ENCODE data around the gene IGF2BP2. TPM values are rescaled to one million over a fixed set of nuclear protein-coding genes. Genes with fewer than 3 reads are reported as not detected.
A peak's percentile ranks its signal among the peaks of the same experiment; 100 is the strongest.

The IGF2BP2 gene
- total and polyA plus RNA-seq, 10 donors = 1.1 to 21.1 (median 12.0) TPM

GRCh38 chr3:185637388-185637787 lies 187.5 kb downstream of the IGF2BP2 start:
- Histone ChIP-seq H3K36me3 (peaks cover 0 to 8% (median under 1%) of the 10 kb centered on the region in 6 donors), H3K4me1 (no peaks in the 10 kb centered on the region), H3K4me3 (no peak overlapping the region), H3K27me3 (replicated peaks in 1 of 7) (no peaks in the 10 kb centered on the region), H3K27ac (no peak overlapping the region), H3K9me3 (no peaks in the 10 kb centered on the region)
- intact Hi-C loops (cut with DNase I; ENCODE audit: low total_unique reads) = no loop called here
- no peak for DNase-seq
- TF ChIP-seq POLR2AphosphoS5 (IDR thresholded peaks at IDR 0.05) = no peak
- TF ChIP-seq POLR2A (IDR thresholded peaks at IDR 0.05) = no peak
- TF ChIP-seq, protein P1, sequence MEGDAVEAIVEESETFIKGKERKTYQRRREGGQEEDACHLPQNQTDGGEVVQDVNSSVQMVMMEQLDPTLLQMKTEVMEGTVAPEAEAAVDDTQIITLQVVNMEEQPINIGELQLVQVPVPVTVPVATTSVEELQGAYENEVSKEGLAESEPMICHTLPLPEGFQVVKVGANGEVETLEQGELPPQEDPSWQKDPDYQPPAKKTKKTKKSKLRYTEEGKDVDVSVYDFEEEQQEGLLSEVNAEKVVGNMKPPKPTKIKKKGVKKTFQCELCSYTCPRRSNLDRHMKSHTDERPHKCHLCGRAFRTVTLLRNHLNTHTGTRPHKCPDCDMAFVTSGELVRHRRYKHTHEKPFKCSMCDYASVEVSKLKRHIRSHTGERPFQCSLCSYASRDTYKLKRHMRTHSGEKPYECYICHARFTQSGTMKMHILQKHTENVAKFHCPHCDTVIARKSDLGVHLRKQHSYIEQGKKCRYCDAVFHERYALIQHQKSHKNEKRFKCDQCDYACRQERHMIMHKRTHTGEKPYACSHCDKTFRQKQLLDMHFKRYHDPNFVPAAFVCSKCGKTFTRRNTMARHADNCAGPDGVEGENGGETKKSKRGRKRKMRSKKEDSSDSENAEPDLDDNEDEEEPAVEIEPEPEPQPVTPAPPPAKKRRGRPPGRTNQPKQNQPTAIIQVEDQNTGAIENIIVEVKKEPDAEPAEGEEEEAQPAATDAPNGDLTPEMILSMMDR (IDR thresholded peaks at IDR 0.05 in 8 of 11, conservative IDR thresholded peaks at IDR 0.05 in 3 of 11) = no peak
- WGBS, 5 donors = 56 to 86% (median 64%) methylated on average over 3 of the region's 3 CpGs

DNA sequence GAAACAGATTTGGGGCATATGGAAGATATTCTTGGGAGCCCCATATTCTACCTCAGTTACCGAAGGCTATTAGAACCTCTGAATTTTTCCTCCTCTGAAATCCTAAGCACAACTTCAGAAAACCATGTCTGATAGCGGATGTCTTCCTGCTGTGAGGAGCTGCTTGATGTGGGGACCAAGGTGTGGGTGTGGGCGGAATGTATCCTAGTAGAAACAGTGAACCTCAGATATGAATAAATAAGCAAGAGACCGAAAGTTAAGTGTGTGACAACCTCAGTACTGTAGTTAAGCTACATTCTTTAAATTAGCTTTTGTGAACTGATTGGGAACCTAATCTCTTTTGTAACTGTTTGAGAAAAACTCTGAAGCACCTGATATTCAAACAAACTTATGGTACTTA lies 191.8 kb downstream of the IGF2BP2 start:
- intact Hi-C loops (cut with DNase I; ENCODE audit: low total_unique reads) = no loop called here
- TF ChIP-seq POLR2A (IDR thresholded peaks at IDR 0.05) = no peak
- TF ChIP-seq, protein P1 (IDR thresholded peaks at IDR 0.05 in 8 of 11, conservative IDR thresholded peaks at IDR 0.05 in 3 of 11) = no peak
- TF ChIP-seq POLR2AphosphoS5 (IDR thresholded peaks at IDR 0.05) = no peak

DNA sequence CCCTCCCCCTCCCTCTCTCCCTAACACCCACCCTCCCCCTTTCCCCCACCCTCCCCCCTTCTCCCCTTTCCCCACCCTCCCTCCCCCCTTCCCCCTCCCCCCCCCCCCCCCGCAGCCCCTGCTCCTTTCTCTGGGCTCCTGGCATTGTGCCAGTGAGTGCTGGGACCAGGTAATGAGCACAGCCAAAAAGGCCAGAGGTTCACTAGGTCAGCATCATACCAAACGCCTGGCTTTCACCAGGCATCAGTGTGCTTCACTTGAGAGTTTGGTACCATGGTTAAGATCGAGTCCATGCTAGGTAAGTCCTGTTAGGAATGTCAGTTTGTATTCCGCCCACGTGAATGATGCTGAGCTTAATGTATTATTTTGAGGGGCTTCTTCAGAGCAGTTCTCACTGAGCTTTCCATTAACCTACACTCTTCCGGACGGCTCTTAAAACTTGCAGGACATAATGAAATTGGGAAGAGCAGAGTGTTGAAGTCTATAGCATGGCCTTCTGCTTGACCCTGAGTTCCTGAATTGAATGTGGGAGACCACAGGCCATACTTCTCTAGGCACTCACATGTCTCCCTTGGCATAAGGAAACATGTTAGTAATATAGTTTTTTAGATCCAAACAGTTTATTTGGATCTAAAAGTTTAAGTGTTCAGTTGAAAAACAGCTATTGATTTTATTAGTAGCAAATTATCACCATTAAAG lies 193.2 kb downstream of the IGF2BP2 start:
- H3K9me3 ChIP-seq = no peaks in the 10 kb centered on the region
- TF ChIP-seq POLR2AphosphoS5 (IDR thresholded peaks at IDR 0.05) = no peak
- no peak for TF ChIP-seq POLR2A (IDR thresholded peaks at IDR 0.05)
- TF ChIP-seq, protein P1 (IDR thresholded peaks at IDR 0.05 in 8 of 11, conservative IDR thresholded peaks at IDR 0.05 in 3 of 11) = no peak
- no peak overlapping the region for H3K4me3 ChIP-seq
- H3K27ac ChIP-seq = no peak overlapping the region
- intact Hi-C loops (cut with DNase I; ENCODE audit: low total_unique reads) = no loop called here
- WGBS, 5 donors = 80 to 94% (median 92%) methylated on average over 6 of the region's 7 CpGs
- no peak for DNase-seq
- peaks cover 4 to 60% (median 35%) of the 10 kb centered on the region in 6 donors for H3K36me3 ChIP-seq
- peaks cover 0 to 19% (median 9%) of the 10 kb centered on the region in 6 donors for H3K4me1 ChIP-seq
- no peaks in the 10 kb centered on the region for H3K27me3 ChIP-seq (replicated peaks in 1 of 7)

More for the DNA sequence above, 191.8 kb downstream of the IGF2BP2 start:
- H3K27ac ChIP-seq = no peak overlapping the region
- no peaks in the 10 kb centered on the region for H3K9me3 ChIP-seq
- no peak overlapping the region for H3K4me3 ChIP-seq
- peaks cover 0 to 19% (median 9%) of the 10 kb centered on the region in 6 donors for H3K4me1 ChIP-seq
- no peak for DNase-seq
- H3K27me3 ChIP-seq (replicated peaks in 1 of 7) = no peaks in the 10 kb centered on the region
- WGBS, 5 donors = 77 to 95% (median 90%) methylated on average over 4 of the region's 4 CpGs
- H3K36me3 ChIP-seq = peaks cover 0 to 47% (median 22%) of the 10 kb centered on the region in 6 donors

DNA sequence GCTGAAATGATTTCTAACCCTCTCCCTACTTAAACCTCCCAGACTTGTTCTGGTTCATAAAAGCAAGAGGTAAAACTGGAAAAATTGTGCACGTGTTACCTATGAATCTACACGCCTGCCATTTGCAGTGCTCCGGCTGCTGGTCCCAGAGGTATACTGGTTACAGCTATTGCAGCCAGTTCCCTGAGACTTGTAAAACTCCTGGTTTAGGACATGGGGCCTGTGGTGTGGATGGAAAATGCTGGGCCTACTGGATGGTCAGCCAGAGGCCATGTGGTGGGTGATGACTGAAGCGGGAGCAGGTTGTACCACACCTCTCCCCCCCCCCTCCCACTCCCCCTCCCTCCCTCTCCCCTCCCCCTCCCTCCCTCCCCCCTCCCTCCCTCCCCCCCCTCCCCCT lies 193.7 kb downstream of the IGF2BP2 start:
- WGBS, 5 donors = 67 to 88% (median 83%) methylated on average over 4 of the region's 4 CpGs
- peaks cover 0 to 19% (median 9%) of the 10 kb centered on the region in 6 donors for H3K4me1 ChIP-seq
- DNase-seq = no peak
- no peaks in the 10 kb centered on the region for H3K27me3 ChIP-seq (replicated peaks in 1 of 7)
- no peak for TF ChIP-seq POLR2AphosphoS5 (IDR thresholded peaks at IDR 0.05)
- TF ChIP-seq, protein P1 (IDR thresholded peaks at IDR 0.05 in 8 of 11, conservative IDR thresholded peaks at IDR 0.05 in 3 of 11) = no peak
- TF ChIP-seq POLR2A (IDR thresholded peaks at IDR 0.05) = no peak
- H3K27ac ChIP-seq = peak overlapping the region in 2 of 8 donors; percentile 36 to 46
- H3K4me3 ChIP-seq = no peak overlapping the region
- peaks cover 4 to 66% (median 41%) of the 10 kb centered on the region in 6 donors for H3K36me3 ChIP-seq
- intact Hi-C loops (cut with DNase I; ENCODE audit: low total_unique reads) = no loop called here
- no peaks in the 10 kb centered on the region for H3K9me3 ChIP-seq
